HG03520 (cell line): ENCODE results near the gene PPP4R4.

Source experiments
- ATAC-seq: cut with Tn5 transposase; IDR thresholded peaks from one replicate; pipeline ENCODE4 v1.9.1; 2021; ENCODE audit warnings: mild to moderate bottlenecking, moderate library complexity; ENCODE audit not compliant: unreplicated experiment

The PPP4R4 gene

DNA sequence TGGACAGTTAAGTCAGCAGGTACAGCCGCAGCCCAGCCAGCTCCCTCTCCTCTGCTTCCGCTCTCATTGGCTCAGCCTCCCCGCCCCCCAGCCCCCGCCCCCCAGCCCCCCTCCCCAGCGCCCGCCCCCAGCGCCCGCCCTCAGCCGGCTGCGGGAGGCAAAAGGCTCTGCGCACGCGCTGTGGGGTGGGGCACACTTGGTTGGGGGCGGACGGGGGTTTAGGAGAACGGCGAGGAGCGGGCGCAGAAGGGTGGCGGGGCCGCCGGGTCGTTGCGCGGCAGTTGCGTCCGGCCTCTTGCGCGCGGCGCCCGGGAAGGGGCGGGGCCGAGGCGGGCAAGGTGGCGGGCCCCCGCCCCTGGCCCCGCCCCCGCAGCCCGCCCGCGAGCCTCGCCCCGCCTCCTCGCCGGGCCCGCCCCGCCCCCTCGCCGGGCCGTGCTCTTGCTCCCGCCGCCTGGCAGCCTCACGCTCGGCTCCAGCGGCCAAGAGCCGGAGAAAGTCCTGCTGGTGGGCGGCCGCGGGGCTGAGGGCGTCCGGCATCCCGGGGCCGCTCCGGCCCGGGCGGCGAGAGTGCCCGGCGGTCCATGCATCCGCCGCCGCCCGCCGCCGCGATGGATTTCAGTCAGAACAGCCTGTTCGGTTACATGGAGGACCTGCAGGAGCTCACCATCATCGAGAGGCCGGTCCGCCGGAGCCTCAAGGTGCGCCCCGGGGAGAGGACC is at the start of gene PPP4R4:
Gene PPP4R4, plus strand, starts transcription at position 438 of the 719 bp plus-strand sequence. Its CDS starts 144 bp downstream, at position 582.
- ATAC-seq = peak; percentile 76

- ATAC-seq = no peak
Observed at GRCh38 chr14:94124582-94125377, 49.3 kb upstream of the PPP4R4 start.

DNA sequence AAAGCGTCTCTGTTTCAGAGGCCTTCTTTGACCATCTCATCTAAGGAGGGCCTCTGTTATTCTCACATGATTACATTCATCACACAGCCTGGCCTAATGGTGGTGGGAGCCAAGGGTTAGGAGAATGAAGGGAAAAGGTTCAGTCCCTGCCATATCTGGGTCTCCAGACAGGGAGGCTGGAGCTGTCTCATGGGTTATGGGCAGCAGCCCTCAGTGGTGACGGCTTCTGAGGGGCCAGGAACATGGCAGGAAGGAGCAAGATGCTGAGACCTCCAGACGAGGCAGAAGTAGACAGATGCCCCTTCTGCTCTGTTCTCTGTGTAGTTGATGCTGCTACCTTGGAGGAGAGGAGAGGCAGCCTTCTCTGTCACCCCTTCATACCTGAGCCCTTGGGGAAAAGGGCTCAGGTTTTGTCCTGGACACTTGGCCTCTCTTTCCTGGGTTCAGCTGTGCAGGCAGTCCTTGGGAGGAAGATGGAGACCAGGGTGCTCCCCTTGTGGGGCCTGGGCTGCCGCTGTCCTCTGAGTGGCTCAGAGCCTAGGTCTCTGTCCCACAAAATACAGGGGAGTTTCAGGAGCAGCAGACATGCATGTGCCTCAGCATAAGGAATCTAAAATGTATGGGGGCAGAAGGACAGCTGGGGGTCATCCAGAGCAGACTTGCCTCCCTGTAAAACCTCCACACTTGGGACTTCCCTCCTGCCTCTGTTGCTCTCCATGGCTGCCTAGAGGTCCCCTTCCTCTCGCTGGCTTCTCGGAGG is 48.3 kb upstream of the PPP4R4 start:
- ATAC-seq = no peak

DNA sequence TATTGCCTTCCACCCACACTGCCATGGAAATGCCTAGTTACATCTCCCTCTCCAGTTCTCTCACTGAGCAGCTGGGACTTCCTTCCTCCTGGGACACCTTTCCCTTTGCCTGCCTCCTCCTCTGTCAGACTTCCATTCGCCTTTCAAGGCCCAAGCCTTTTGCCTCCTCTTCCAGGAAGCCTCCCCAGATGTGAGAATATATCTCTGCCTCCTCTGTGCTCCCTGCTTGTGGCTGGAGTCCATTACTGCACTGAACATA is 47.8 kb upstream of the PPP4R4 start:
- no peak for ATAC-seq

DNA sequence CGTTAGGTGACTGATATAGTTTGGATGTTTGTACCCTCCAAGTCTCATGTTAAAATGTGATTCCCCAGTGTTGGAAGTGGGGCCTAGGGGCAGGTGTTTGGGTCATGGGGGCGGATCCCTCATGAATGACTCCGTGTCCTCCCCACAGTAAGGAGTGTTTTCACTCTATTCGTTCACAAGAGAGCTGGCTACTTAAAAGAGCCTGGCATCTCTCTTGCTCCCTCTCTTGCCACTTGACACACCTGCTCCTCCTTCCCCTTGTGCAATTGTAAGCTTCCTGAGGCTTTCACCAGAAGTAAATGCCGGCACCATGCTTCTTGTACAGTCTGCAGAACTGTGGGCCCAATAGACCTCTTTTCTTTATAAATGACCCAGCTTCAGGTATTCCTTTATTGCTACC is 47.3 kb upstream of the PPP4R4 start:
- ATAC-seq = no peak

- no peak for ATAC-seq
Observed at GRCh38 chr14:94127330-94127729, 46.8 kb upstream of the PPP4R4 start.

DNA sequence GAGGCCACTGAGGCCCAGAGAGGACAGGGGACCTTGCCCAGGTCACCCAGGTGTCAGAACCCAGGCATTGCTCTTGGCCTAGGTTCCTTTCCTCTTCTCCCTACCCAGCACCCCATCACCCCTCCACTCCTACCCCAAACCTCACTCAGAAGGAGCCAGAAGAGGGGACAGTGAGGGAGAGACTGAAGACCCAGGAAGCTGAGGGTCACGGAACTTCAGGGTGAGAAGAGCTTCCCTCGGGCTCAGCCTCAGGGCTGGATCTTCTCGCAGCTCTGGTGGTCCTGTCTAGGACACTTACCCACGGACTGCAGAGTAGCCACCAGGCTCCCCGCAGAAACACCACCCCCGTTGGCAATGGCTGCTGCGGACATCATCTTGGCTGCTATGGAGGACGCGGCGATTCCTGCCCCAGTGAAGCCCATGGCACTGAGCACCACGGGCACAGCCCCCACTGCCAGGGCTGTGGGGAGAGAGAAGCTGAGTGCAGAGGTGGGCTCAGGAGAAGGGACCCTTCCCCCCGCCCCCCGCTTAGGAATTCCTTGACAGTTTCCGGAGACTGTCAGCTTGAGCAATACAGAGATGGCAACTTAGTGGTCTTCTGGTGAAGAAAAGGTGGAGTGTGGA is 45.8 kb upstream of the PPP4R4 start:
- no peak for ATAC-seq

GRCh38 chr14:94129111-94129757 is 44.9 kb upstream of the PPP4R4 start, which contains the start of gene IFI27L2:
TSS of gene IFI27L2 (minus strand) at chr14:94129604. CDS start at chr14:94129564, 40 bp downstream.
- ATAC-seq = peak; percentile 93

DNA sequence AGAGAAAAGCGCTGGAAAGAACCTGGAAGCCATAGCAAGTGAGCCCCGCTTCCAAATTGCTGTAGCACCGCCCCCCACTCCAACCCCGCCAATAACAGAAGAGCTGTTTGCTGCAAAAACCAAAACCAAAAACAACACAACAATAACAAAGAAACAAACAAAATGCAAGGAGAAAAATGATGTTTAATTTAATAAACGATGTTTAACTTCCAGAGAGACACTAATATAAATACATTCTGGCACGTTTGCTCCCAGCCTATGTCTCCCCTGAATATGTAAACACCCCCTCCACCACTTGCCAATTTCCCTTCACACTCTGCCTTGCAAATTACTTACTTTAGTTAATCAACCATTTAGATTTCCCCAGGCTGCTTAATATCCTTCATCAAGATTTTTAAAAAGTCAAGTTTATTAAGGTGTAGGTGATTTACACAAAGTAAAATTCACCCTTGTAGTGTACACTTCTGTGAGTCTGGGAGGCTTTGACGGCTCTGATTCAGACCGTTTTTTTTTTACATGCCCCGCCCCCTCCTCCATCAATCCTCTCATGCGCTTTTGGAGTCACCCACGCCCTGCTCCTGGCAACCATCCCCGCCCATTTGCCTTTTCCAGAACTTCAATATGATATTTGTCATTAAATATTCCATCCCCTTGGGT is 44.2 kb upstream of the PPP4R4 start:
- ATAC-seq = no peak

DNA sequence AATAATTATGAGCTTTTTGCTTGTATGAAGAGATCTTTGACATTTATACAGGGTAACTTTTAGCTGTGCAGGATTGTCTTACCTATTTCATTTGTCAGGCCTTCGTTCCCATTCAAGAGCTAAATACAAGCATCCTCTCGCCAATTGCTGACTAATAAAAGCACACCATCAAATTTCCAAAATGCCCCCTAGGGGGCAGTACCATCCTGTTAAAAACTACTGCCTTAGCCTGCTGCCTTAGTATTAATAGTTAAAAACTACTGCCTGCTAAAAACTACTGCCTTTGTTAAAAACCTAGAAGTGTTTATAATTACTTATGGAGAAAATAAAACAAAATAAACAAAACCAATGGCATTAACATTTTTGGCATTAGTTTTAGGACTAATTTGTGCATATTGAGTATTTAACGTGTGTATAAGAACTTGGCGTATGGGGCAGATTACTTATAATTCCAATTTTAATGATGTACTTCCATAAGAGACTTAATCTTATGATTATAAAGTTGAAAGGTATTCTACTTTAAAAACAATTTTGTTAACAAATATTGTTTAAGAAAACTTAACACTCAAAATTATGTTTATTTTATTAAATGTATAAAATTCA is 41.7 kb upstream of the PPP4R4 start:
- ATAC-seq = no peak

GRCh38 chr14:94135476-94135875 is 38.6 kb upstream of the PPP4R4 start:
- ATAC-seq = no peak

DNA sequence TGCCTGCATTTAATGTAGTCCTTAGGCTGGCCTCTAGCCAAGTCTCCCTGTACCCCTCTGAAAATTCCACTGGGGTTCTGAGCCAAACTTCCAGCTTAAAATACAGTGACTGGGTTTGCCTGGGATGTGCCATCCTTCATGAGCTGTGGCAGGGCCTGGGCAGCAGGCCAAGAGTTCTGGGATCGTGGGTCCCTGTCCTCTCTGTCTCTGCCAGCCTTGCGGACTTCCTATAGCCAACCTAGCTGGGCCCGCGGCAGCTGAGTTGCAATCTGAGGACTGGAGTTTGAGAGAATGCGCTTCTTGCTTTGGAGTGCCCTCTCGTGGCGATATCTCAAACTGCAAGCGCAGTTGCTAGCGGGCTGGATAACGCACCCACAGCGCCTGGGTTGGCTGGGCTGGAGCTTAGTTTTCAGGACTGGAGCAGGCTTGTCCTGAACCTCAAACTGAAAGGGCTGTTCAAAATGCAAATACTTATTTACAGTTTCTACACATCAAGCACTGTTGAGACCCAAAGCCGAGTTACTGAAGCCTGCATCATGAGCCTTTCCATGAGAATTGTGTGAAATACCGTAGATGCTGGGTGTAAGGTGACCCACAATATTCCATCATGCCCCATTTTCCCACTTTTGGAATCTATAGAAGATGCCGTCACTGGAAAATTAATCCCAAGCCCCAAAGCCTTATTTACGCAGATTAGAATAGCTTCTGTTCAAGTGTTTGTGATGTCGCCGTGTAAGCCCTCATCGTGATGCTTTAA is 37.4 kb upstream of the PPP4R4 start:
- peak; percentile 80 for ATAC-seq

DNA sequence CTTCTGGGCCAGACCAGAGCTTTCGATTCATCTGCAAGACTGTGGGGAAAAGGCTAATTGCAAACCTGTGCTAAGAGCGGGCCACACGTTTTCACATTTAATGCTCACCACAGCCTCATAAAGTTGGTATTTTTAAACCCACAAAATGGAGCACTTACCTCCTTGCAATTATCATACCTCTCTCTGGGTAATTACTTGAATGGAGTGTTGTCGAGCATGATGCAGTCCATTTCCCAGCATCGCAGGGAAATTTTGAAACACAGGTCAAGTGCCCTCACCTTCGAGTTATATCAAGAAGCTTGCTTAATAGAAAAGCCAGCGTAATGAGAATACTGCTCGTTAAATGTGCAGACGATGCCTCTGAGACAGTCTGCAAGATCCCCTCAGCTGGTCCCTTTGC is 35.9 kb upstream of the PPP4R4 start:
- ATAC-seq = no peak

GRCh38 chr14:94139006-94139405 is 35.1 kb upstream of the PPP4R4 start:
- no peak for ATAC-seq

DNA sequence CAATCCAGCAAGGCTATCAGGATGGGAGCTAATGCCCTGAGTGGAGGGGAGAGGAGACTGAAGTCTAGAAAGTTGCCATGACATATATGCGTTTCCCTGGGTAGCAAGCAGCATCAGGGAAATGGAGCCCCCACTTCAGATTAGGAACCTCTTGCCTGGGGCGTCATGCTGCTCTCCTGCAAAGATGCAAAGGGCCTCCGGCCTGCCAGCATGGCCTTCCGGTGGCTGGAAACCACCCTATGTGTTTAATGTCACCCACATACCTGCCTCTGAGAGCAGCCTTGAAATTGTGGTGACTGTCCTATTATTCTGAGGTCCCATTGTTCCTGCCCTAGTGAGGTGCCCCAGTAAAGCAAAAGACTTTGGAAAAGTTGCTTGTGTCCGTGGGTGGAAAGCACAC is 34.7 kb upstream of the PPP4R4 start:
- ATAC-seq = no peak

- no peak for ATAC-seq
Observed at GRCh38 chr14:94142247-94142646, 31.9 kb upstream of the PPP4R4 start.

GRCh38 chr14:94142836-94143235 is 31.3 kb upstream of the PPP4R4 start:
- ATAC-seq = no peak

DNA sequence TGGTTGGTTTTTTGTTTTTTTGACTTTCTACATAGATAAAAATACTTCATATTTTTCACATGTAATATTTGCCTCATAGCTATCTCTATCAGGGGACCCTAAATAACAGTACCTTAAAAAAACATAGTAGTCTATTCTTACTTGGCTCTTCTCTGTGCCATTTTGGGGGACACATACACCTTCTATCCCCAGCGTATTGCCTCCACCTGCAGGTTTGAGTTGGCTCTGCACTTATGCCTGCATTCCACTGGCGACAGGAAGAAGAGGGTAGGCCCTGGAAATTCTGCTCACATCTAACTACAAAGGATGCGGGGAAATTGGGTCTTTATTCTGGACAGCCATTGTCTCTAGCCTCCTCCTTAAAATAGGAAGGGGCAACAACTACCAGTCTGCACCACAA is 30.9 kb upstream of the PPP4R4 start:
- ATAC-seq = no peak

DNA sequence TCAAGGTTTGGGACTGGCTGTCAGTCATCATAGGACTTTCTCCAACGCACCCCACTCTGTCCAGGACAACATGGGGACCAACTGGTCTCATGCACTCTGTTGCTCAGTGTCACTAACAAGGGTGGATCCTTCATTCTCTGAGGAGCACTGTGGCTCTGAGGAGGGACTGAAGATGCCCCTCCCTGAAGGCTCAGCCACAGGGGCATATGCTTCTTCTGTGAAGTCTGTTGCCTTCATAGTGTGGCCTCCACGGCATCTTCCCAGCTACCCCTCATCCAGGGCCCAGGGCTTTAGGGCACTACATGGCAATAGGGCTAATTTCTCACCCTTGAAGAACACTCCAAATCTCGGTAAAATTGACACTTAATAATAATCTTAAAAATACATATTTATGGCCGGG is 30.4 kb upstream of the PPP4R4 start:
- ATAC-seq = no peak
